ENCODE measurements around the gene KNTC1.

DNA sequence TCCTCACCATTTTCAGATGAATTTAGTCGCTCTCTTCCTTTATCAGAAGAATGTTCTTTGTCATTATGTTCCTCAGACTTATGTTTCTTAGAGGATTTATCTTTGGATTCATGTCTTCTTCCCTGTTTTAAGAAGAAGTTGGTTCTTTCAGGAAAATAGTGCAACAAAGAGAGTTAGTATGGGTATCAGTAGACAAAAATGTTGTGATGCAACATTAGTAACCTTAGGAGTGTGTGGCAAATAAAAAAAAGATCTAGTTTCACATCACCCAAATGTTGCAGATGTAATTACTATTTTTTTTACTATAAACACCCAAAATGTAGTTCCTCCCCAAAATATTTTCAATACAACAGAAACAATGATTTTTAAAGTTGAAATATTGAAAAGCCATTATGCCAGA is 8.1 kb upstream of the KNTC1 start:
- TF ChIP-seq POLR2A (IDR thresholded peaks at IDR 0.05; ENCODE audit: low read length), result no peak
- TF ChIP-seq GATA1 (IDR thresholded peaks at IDR 0.05; ENCODE audit: low read depth, low read length), result no peak
